IPS DF 6.9 (cell line): ENCODE results near the gene ERICH6B.
"Not testable (repeated sequence)": the region's sequence is repeated elsewhere in the genome, so short reads cannot be mapped to it uniquely, and the experiment has no call there.

ENCODE experiments used
- DNase-seq: peaks from one replicate; pipeline ENCODE4 v3.0.0-alpha.2; 2013; ENCODE audit warnings: low read depth, low spot score
- H3K27ac ChIP-seq: one replicate; pipeline ENCODE4 v1.5.1; 2013; ENCODE audit warnings: low read length, control low read depth
- H3K27me3 ChIP-seq: 2 replicates; pipeline ENCODE4 v1.6.1; 2013; ENCODE audit warnings: mild to moderate bottlenecking, low read length; ENCODE audit not compliant: control insufficient read depth, insufficient read depth
- H3K36me3 ChIP-seq: 2 replicates; pipeline ENCODE4 v1.6.1; 2013; ENCODE audit warnings: low read length; ENCODE audit not compliant: control insufficient read depth, insufficient read depth
- H3K4me1 ChIP-seq: 2 replicates; pipeline ENCODE4 v1.6.1; 2013; ENCODE audit warnings: low read length; ENCODE audit not compliant: control insufficient read depth, insufficient read depth
- H3K4me3 ChIP-seq: 2 replicates; pipeline ENCODE4 v1.5.1; 2013; ENCODE audit warnings: mild to moderate bottlenecking, low read length
- H3K9me3 ChIP-seq: 2 replicates; pipeline ENCODE4 v1.6.1; 2013; ENCODE audit warnings: low read length, inconsistent platforms; ENCODE audit not compliant: control insufficient read depth, insufficient read depth
- WGBS: extraction: QIAGEN DNeasy Blood & Tissue Kit; methylation state at CpG from one replicate; pipeline ENCODE4 v1.1.7; 2013; ENCODE audit warnings: mixed read lengths, missing lambda C conversion rate; ENCODE audit not compliant: insufficient read length, insufficient coverage; 5-methylcytosine and 5-hydroxymethylcytosine counted together

ERICH6B gene

DNA sequence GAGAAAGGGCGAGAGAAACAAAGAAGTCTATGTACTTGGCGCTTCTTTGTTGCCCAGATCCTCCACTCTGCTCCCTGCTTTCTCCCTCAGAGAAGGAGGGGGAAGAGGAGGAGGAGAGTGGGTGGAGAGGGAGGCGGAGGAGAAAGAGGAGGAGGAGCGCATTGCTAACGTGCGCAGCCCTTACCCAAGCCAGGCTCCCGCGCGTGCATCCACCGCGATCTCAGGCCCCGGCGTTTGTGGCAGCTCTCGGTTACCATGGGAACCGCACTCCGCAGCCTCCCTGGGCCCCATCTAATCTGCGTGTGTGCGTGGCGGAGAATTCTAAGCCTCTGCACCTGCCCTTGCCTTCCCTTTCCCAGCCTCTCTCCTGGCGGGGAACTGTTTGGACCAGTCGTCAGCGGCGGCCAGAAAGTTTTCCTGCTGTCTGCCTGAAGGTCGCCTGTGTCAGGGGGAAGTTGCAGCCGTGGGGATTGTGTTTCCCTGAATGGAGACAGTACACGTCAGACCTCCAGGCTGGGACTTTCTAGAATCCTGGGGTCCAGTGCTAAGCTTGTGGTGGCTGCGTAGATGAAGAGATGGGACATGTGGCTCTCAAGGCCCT, at the start of gene ERICH6B:
ERICH6B (minus strand) TSS at position 239 of the 601 bp plus-strand sequence. CDS start 18,734 bp downstream, outside the sequence.
- DNase-seq = peak; percentile 47
- Histone ChIP-seq H3K4me3 (peak within 1 kb of the TSS; percentile 13; the same call in 1 of the 2 replicates), H3K4me1 (no peaks in the 10 kb centered on the region), H3K36me3 (no peaks in the 10 kb centered on the region), H3K27me3 (no peaks in the 10 kb centered on the region), H3K9me3 (no peaks in the 10 kb centered on the region), H3K27ac (no peak within 1 kb of the TSS)
- WGBS = no CpG with 5 or more reads among the region's 27 CpGs

DNA sequence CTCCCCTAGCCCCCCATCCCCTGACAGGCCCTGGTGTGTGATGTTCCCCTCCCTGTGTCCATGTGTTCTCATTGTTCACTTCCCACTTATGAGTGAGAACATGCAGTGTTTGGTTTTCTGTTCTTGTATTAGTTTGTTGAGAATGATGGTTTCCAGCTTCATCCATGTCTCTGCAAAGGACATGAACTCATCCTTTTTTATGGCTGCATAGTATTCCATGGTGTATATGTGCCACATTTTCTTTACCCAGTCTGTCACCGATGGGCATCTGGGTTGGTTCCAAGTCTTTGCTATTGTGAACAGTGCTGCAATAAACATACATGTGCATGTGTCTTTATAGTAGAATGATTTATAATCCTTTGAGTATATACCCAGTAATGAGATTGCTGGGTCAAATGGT, 47.4 kb upstream of the ERICH6B start:
- not testable (repeated sequence) for H3K9me3 ChIP-seq, DNase-seq, H3K36me3 ChIP-seq, H3K27ac ChIP-seq, H3K4me1 ChIP-seq, H3K27me3 ChIP-seq, H3K4me3 ChIP-seq
- no CpG with 5 or more reads among the region's 1 CpG for WGBS

DNA sequence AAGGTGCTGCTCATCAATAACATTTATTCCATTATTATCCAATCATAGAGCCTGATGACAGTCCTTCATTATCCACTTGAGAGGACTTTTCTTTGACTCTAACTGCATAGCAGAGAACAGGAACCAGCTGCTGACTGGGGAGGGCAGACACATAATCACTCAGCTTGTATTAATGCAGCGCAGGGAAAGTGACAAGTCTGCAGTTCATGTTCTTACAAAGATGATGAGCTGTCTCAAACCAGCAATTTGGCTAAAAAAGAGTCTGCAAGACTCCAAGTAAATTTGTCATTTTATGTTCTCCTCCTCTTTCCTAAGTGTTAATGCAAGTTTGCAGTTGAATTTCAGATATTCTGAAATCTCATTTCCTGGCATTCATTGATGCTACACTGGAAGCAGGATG, 46.6 kb upstream of the ERICH6B start:
- WGBS = no CpG with 5 or more reads among the region's 1 CpG
- DNase-seq = no peak
- Histone ChIP-seq H3K4me1 (no peaks in the 10 kb centered on the region), H3K4me3 (no peak overlapping the region), H3K9me3 (no peaks in the 10 kb centered on the region), H3K27me3 (no peaks in the 10 kb centered on the region), H3K27ac (no peak overlapping the region), H3K36me3 (no peaks in the 10 kb centered on the region)

DNA sequence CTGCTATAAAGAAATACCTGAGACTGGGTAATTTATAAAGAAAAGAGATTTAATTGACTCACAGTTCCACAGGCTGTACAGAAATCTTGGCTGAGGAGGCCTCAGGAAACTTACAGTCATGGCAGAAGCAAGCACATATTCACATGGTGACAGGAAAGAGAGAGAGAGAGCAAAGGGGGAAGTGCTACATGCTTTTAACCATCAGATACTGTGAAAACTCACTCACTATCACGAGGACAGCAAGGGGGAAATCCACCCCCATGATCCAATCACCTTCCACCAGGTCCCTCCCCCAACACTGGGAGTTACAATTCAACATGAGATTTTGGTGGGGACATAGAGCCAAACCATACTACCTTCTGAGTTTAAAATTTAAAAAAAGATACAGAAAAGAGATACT, 44.9 kb upstream of the ERICH6B start:
- H3K4me3 ChIP-seq, H3K27me3 ChIP-seq, DNase-seq, H3K27ac ChIP-seq, H3K4me1 ChIP-seq, H3K9me3 ChIP-seq, H3K36me3 ChIP-seq: not testable (repeated sequence)
- no CpG with 5 or more reads among the region's 1 CpG for WGBS

DNA sequence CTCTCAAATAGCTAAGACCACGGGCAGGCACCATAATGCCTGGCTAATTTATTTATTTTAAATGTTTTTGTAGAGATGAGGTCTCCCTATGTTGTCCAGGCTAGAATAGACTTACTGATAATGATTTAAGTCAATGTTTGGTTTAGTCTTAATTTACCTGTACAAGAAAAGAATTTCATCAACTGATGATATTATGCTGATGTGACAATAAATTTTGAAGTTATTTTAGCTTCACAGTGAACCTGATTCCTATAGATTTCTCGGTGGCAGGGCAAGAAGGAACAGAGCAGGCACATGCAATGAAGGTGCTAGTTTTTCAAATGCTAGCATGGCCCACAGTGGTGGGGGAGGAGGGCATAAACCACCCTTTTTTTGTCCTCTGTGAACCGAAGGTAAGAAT, 44.0 kb upstream of the ERICH6B start:
- Histone ChIP-seq H3K27ac (no peak overlapping the region), H3K27me3 (no peaks in the 10 kb centered on the region), H3K4me1 (no peaks in the 10 kb centered on the region), H3K4me3 (no peak overlapping the region), H3K9me3 (no peaks in the 10 kb centered on the region), H3K36me3 (no peaks in the 10 kb centered on the region)
- WGBS = no CpG with 5 or more reads among the region's 3 CpGs
- no peak for DNase-seq

DNA sequence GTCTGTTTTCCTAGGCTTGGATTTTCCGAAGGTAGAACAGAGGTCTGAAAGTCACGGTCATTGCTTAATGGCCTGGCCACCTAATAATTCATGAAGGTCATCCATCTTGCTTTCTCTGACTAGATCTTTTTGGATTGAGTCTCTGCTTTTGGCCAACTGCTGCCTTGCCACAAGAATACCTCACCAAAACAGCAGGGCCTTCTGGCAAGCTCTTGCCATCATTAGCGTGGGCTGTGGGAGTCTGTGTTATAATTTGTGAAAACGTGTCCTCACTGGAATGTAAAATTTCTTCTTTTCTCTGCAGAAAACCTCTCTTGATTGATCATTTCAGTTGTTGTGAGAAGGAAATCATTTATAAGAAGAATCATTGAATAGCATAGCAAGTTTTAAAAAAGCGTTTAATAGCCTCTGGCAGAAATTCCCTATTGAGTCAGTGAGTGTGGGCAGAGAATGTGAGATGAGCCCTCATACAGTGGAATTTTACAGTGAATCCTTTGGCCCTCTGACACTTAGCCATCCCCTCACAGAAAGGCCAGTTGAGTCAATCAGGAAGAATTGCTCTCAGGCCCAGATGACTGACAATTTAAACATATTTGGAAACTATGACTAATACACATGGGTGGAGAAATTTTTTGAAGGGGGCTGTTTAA, 43.2 kb upstream of the ERICH6B start:
- H3K4me3 ChIP-seq = no peak overlapping the region
- no peaks in the 10 kb centered on the region for H3K27me3 ChIP-seq
- H3K36me3 ChIP-seq = no peaks in the 10 kb centered on the region
- H3K4me1 ChIP-seq = no peaks in the 10 kb centered on the region
- H3K9me3 ChIP-seq = no peaks in the 10 kb centered on the region
- DNase-seq = no peak
- H3K27ac ChIP-seq = no peak overlapping the region
- WGBS = no CpG with 5 or more reads among the region's 5 CpGs

DNA sequence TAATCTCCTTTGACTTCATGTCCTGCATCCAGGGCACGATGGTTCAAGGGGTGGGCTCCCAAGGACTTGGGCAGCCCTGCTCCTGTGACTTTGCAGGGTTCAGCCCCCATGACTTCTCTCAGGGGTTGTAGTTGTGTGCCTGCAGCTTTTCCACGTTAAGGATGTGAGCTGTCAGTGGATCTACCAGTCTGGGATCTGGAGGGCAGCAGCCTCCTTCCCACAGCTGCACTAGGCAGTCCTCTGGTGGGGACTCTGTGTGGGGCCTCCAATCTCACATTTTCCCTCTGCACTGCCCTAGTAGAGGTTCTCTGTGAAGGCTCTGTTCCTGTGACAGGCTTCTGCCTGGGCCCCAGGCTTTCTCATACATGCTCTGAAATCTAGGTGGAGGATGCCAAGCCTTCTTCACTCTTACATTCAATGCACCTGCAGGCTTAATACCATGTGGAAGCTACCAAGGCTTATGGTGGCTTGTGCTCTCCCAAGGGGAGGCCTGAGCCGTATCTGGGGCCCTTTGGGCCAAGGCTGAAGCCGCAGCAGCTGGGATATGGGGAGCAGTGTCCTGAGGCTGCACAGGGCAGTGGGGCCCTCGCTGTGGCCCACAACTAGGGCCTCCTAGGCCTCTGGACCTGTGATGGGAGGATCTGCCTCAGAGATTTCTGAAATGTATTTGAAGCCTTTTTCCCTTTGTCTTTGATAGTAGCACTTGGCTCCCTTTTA, 39.3 kb upstream of the ERICH6B start:
- Histone ChIP-seq H3K27ac (no peak overlapping the region), H3K36me3 (no peaks in the 10 kb centered on the region), H3K9me3 (no peaks in the 10 kb centered on the region), H3K4me1 (no peaks in the 10 kb centered on the region), H3K4me3 (no peak overlapping the region), H3K27me3 (no peaks in the 10 kb centered on the region)
- DNase-seq = no peak
- no CpG with 5 or more reads among the region's 5 CpGs for WGBS

DNA sequence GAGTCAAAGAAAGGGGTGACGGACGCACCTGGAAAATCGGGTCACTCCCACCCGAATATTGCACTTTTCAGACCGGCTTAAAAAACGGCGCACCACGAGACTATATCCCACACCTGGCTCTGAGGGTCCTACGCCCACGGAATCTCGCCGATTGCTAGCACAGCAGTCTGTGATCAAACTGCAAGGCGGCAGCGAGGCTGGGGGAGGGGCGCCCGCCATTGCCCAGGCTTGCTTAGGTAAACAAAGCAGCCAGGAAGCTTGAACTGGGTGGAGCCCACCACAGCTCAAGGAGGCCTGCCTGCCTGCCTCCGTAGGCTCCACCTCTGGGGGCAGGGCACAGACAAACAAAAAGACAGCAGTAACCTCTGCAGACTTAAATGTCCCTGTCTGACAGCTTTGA, 29.7 kb upstream of the ERICH6B start:
- DNase-seq, H3K4me1 ChIP-seq, H3K27ac ChIP-seq: not testable (repeated sequence)

DNA sequence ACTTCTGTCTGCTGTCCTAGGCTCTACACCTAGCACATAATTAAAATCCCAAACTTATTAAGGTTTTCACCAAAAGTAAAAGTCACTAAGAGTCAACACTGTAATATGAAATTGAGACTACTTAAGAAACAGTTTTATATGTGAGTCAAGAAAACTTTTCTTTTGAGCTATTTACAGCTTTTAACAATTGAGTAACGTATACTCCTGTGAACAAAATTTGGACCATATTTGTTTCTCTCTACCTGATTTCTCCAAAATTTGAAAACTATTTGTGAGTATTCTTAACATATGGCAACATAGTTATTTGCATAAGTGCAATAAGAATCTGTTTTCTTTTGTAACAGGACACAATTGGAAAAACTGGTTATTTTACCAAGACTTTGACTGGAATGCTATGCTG, 26.6 kb upstream of the ERICH6B start:
- H3K36me3 ChIP-seq = not testable (repeated sequence)

More for the DNA sequence above, 29.7 kb upstream of the ERICH6B start:
- H3K9me3 ChIP-seq, H3K4me3 ChIP-seq, H3K36me3 ChIP-seq, H3K27me3 ChIP-seq: not testable (repeated sequence)
- no CpG with 5 or more reads among the region's 17 CpGs for WGBS

DNA sequence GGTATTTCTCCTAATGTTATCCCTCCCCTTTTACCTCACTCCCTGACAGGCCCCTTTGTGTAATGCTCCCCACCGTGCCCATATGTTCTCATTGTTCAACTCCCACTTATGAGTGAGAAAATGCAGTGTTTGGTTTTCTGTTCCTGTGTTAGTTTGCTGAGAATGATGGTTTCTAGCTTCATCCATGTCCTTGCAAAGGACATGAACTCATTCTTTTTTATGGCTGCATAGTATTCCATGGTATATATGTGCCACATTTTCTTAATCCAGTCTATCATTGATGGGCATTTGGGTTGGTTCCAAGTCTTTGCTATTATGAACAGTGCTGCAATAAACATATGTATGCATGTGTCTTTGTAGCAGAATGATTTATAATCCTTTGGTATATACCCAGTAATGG, 19.8 kb upstream of the ERICH6B start:
- not testable (repeated sequence) for H3K27ac ChIP-seq, H3K36me3 ChIP-seq, DNase-seq, H3K4me1 ChIP-seq, H3K4me3 ChIP-seq, H3K27me3 ChIP-seq, H3K9me3 ChIP-seq
- no CpG with 5 or more reads among the region's 1 CpG for WGBS

More for the DNA sequence above, 26.6 kb upstream of the ERICH6B start:
- DNase-seq, H3K9me3 ChIP-seq, H3K4me1 ChIP-seq, H3K27ac ChIP-seq, H3K27me3 ChIP-seq, H3K4me3 ChIP-seq: not testable (repeated sequence)
- no CpG with 5 or more reads among the region's 1 CpG for WGBS
